ENCODE data around the gene SMYD2. TPM values are rescaled to one million over a fixed set of nuclear protein-coding genes. Genes with fewer than 3 reads are reported as not detected.

SMYD2 gene
- total RNA-seq, 1 donor from 2014 or later, result 18.3 TPM

GRCh38 chr1:214372092-214372491 lies 91.1 kb downstream of the SMYD2 start:
- DNase-seq, result no peak
- peaks cover 2% of the 10 kb centered on the region for H3K27me3 Mint-ChIP-seq
- ChIA-PET CTCF (interaction anchor here (0.6 kb wide), 1 partner anchor 26 kb away, joined by 5 read pairs; no protein-coding TSS in a partner anchor), POLR2A (no interaction called here)
- intact Hi-C loops (cut with micrococcal nuclease), result no loop called here
- H3K36me3 Mint-ChIP-seq (ENCODE audit: low read depth), result no peaks in the 10 kb centered on the region
- no peak for TF ChIP-seq CTCF (IDR thresholded peaks at IDR 0.05)
- ATAC-seq (ENCODE audit: low read depth), result no peak
- no peak overlapping the region for H3K27ac Mint-ChIP-seq
- H3K4me1 Mint-ChIP-seq, result no peaks in the 10 kb centered on the region
- H3K9me3 Mint-ChIP-seq, result no peaks in the 10 kb centered on the region
- H3K4me3 Mint-ChIP-seq, result no peak overlapping the region

DNA sequence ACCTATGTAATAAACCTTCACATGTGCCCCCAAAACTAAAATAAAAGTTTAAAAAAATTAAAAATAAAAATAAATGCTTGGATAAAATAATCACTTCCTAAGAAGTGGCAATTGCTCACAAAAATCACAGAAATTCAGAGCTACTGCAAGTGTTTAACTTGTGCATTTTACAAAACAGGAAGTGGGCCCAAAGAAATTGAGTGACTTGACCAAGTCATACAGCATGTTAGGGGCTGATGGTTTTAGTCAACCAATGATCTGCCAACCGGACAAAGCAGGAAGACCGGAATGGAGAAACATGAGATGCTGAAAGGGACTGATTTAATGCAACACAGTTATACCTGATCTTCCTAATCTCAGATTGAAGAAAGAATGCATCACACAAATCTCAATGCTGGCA lies 96.5 kb downstream of the SMYD2 start:
- Mint-ChIP-seq H3K27me3 (no peaks in the 10 kb centered on the region), H3K4me3 (no peak overlapping the region), H3K27ac (no peak overlapping the region), H3K4me1 (no peaks in the 10 kb centered on the region), H3K36me3 (ENCODE audit: low read depth) (no peaks in the 10 kb centered on the region), H3K9me3 (no peaks in the 10 kb centered on the region)
- intact Hi-C loops (cut with micrococcal nuclease), result no loop called here
- DNase-seq (no peak), ATAC-seq (ENCODE audit: low read depth) (no peak)
- no peak for TF ChIP-seq CTCF (IDR thresholded peaks at IDR 0.05)
- ChIA-PET CTCF (no interaction called here), POLR2A (no interaction called here)

DNA sequence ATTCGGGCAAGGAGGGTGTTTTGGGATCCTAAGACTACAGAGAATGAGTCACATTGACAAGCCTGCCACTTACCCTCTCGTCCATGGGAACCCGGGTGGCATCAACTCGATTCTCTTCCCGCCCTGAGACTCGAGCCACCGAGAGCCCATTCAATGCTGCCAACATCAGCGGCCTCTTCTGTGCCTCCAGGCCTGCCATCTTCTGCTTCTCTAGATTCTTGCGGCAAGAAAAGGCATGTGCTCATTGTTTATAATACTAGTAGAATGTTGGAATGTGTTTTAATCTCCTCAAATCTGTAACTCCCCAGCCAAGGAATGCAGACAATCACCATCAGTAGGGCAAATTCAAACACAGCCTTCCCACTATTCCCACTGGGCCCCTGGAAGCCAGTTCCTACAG lies 96.9 kb downstream of the SMYD2 start:
- POLR2A ChIA-PET, result no interaction called here
- H3K27me3 Mint-ChIP-seq, result no peaks in the 10 kb centered on the region
- ATAC-seq (ENCODE audit: low read depth) (no peak), DNase-seq (no peak)
- H3K4me3 Mint-ChIP-seq, result no peak overlapping the region
- no peaks in the 10 kb centered on the region for H3K9me3 Mint-ChIP-seq
- no peaks in the 10 kb centered on the region for H3K36me3 Mint-ChIP-seq (ENCODE audit: low read depth)
- CTCF ChIA-PET, result no interaction called here
- intact Hi-C loops (cut with micrococcal nuclease), result no loop called here
- TF ChIP-seq CTCF (IDR thresholded peaks at IDR 0.05), result no peak
- no peaks in the 10 kb centered on the region for H3K4me1 Mint-ChIP-seq
- H3K27ac Mint-ChIP-seq, result no peak overlapping the region

- H3K27me3 Mint-ChIP-seq, result no peaks in the 10 kb centered on the region
- no peak overlapping the region for H3K4me3 Mint-ChIP-seq
- H3K36me3 Mint-ChIP-seq (ENCODE audit: low read depth), result no peaks in the 10 kb centered on the region
- no peaks in the 10 kb centered on the region for H3K9me3 Mint-ChIP-seq
- intact Hi-C loops (cut with micrococcal nuclease), result no loop called here
- TF ChIP-seq CTCF (IDR thresholded peaks at IDR 0.05), result no peak
- no peaks in the 10 kb centered on the region for H3K4me1 Mint-ChIP-seq
- no peak overlapping the region for H3K27ac Mint-ChIP-seq
- no peak for ATAC-seq (ENCODE audit: low read depth)
- ChIA-PET POLR2A (no interaction called here), CTCF (no interaction called here)
- no peak for DNase-seq
Measured at GRCh38 chr1:214378492-214378891, 97.5 kb downstream of the SMYD2 start.

GRCh38 chr1:214379236-214379970 lies 98.4 kb downstream of the SMYD2 start:
- Mint-ChIP-seq H3K4me1 (no peaks in the 10 kb centered on the region), H3K27me3 (no peaks in the 10 kb centered on the region), H3K9me3 (no peaks in the 10 kb centered on the region), H3K36me3 (ENCODE audit: low read depth) (no peaks in the 10 kb centered on the region), H3K27ac (no peak overlapping the region), H3K4me3 (no peak overlapping the region)
- POLR2A ChIA-PET, result no interaction called here
- no peak for TF ChIP-seq CTCF (IDR thresholded peaks at IDR 0.05)
- ATAC-seq (ENCODE audit: low read depth), result no peak
- no peak for DNase-seq
- CTCF ChIA-PET, result no interaction called here
- intact Hi-C loops (cut with micrococcal nuclease), result no loop called here

Data from activated B cell treated with CpG ODN at 0.5 μM for 24 hours (primary cell).